Transverse colon (tissue), 4 donors: ENCODE data around the gene CNPY2.

Experiments
- CTCF ChIP-seq, 5 experiments: fragments of 200-600 bp in 3 of 5; fragments of 450-650 bp in 2 of 5; sonication (generic) in 3 of 5; IDR thresholded peaks; 1 replicate in 2 of 5; 2 replicates in 3 of 5; pipeline ENCODE4 v1.5.1; 2016 to 2017; ENCODE audit warnings: antibody characterized with exemption in 5 of 5, inconsistent platforms in 3 of 5, mild to moderate bottlenecking in 2 of 5, moderate library complexity in 1 of 5
- EP300 ChIP-seq: sonication (generic); formaldehyde crosslinking; IDR thresholded peaks from one replicate; pipeline ENCODE4 v1.6.1; 2017; ENCODE audit warnings: antibody characterized with exemption, low read depth
- POLR2A ChIP-seq: fragments of 450-650 bp; IDR thresholded peaks from one replicate; pipeline ENCODE4 v1.6.1; 2016; ENCODE audit warnings: antibody characterized with exemption, mild to moderate bottlenecking, moderate library complexity
- POLR2AphosphoS5 ChIP-seq, 3 donors: sonication (generic); formaldehyde crosslinking; IDR thresholded peaks; one replicate each; pipeline ENCODE4 v1.6.1; 2016; ENCODE audit warnings: antibody characterized with exemption in 3 of 3

GRCh38 chr12:56362130-56363059 is 46.6 kb upstream of the CNPY2 start, which contains the start of gene APOF:
- no peak for TF ChIP-seq POLR2AphosphoS5 (IDR thresholded peaks at IDR 0.05)
- no peak for TF ChIP-seq CTCF (IDR thresholded peaks at IDR 0.05)
- no peak for TF ChIP-seq POLR2A
- no peak for TF ChIP-seq EP300
